ENCODE results near the gene KLHDC7A.

KLHDC7A gene

DNA sequence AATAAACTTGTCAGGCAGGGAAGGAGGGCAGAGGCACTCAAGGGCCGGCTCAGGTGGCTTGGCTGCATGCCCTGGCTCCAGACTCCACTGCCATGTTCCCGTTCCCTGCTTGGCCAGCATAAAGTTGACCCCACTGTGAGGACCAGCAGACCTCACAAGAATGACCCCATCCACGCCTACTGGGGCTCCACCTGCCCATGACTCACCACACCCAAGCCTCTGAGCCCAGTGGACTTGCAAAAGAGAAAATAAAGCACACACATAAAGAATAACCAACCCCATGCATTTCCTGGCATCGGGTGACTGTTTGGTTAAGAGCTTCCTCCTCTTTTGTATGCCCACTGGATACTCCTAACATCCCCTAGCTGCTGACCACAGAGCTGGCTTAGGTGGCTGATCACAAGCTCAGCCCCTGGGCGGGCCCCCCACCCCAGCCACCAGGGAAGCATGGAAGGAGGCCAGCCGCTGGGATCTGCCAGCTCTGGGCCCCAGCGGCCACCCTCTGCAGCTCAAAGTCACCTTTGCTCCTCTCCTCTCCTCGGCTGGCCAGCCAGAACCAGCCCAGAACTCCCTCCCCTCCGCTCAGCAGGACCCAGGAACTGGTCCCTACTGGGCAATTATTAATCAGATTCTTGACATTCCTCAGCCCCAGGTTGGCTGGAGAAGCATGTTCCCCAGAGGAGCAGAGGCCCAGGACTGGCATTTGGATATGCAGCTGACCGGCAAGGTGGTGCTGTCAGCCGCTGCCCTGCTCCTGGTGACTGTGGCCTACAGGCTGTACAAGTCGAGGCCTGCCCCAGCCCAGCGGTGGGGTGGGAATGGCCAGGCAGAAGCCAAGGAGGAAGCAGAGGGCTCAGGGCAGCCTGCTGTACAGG, at the start of gene KLHDC7A:
KLHDC7A (plus strand) TSS at position 616 of the 875 bp plus-strand sequence; CDS start at position 668, 52 bp downstream.
- TF ChIP-seq, protein P1, sequence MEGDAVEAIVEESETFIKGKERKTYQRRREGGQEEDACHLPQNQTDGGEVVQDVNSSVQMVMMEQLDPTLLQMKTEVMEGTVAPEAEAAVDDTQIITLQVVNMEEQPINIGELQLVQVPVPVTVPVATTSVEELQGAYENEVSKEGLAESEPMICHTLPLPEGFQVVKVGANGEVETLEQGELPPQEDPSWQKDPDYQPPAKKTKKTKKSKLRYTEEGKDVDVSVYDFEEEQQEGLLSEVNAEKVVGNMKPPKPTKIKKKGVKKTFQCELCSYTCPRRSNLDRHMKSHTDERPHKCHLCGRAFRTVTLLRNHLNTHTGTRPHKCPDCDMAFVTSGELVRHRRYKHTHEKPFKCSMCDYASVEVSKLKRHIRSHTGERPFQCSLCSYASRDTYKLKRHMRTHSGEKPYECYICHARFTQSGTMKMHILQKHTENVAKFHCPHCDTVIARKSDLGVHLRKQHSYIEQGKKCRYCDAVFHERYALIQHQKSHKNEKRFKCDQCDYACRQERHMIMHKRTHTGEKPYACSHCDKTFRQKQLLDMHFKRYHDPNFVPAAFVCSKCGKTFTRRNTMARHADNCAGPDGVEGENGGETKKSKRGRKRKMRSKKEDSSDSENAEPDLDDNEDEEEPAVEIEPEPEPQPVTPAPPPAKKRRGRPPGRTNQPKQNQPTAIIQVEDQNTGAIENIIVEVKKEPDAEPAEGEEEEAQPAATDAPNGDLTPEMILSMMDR (conservative IDR thresholded peaks at IDR 0.05), result no peak
- TF ChIP-seq ZFX (IDR thresholded peaks at IDR 0.05), result no peak
- peak within 1 kb of the TSS; percentile 56 for H3K27ac ChIP-seq

DNA sequence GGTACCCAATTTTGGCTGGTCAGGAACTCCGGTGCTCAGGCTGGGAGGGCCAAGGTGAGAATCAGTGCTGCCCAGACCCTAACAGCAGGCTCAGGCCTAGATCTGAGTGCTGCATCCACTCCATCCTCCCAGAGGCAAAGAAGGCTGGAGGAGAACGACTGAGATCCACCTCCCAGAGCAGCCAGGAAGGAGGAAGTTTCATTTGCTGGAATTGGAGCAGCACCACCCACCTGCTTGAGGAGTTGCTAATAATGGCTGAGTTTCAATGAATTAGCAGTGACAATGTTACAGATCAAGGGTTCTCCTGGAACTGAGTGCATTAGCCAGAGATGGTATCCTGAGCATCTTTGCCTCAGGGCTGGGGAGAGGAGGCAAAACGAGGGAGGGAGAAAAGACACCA, 46.7 kb upstream of the KLHDC7A start:
- TF ChIP-seq ZFX (IDR thresholded peaks at IDR 0.05), result no peak
- TF ChIP-seq, protein P1 (conservative IDR thresholded peaks at IDR 0.05), result no peak

DNA sequence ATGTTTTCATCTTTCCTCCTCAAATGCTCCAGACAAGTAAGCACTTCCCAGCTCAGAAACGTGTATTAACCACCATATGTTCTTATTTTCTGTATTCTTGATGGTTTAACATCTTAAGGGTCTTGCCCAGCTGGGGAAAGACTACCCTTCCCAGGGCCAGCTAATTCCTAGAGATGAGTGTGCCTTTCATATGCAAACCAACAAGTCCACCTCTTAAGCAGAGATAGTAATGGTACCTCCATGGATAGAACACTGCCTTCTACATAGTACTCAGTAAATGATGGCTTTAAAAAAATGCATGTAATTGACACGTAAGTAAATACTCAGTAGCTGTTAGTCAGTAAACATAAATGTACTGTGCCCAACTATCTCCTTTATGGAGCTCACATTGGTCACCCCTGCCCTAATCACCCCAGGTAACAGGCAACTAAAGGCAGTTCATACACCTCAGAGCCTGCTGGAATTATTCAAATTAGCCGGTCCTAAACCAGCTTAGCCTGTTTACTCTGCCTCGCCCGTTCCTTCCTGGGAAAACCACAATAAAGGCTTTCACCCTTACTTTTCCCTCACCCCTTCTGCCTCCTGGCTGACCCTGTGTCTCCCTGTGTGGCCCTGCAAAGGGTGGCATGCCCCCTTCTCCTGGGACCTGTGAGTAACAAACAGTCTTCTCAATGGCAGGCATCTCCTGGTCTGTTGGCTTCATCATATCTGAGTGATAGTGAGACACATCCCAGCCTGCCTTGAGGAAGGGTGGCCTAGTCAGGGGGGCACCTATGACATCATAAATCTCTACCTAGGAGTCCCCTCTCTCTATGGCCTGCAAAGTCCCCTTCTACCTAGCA, 40.1 kb upstream of the KLHDC7A start:
- TF ChIP-seq, protein P1 (conservative IDR thresholded peaks at IDR 0.05), result no peak
- no peak for TF ChIP-seq ZFX (IDR thresholded peaks at IDR 0.05)
- H3K27ac ChIP-seq, result no peak overlapping the region

More for the DNA sequence above, 46.7 kb upstream of the KLHDC7A start:
- H3K27ac ChIP-seq, result no peak overlapping the region

DNA sequence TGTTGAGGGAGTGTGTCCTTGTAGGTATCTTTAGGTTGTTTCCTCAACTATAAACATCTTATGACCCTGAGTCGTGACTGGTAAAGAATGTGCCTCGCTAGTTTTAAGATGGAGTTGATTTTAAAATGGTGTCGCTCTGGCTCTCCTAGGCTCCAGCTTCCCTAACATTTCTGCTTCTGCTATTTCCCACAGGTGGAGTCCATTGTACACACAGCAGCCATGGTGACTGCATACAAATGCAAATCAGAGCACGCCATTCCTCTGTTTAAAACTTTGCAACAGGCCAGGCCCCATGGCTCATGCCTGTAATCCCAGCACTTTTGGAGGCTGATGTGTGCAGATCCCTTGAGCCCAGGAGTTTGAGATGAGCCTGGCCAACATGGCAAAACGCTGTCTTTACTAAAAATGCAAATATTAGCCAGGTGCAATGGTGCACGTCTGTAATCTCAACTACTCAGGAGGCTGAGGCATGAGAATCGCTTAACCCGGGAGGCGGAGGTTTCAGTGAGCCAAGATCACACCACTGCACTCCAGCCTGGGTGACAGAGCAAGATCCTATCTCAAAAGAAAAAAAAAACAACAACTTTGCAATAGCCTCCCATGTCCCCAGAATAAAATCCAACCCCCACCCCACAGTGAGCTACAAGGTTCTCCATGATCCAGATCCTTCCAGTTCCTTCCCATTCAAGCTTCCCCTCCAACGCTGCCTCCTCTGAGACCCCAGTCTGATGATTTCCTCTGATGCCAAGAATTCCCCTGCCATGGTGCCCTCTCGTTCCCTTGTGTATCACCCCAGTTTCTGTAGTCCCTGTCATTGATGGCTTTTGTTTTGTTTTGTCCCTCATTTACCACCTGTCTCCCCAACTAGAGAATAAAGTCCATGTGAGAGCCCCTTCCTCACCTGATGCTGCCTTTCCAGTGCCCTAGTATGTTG, 36.9 kb upstream of the KLHDC7A start:
- H3K27ac ChIP-seq, result no peak overlapping the region
- TF ChIP-seq ZFX (IDR thresholded peaks at IDR 0.05), result no peak
- TF ChIP-seq, protein P1 (conservative IDR thresholded peaks at IDR 0.05), result no peak

DNA sequence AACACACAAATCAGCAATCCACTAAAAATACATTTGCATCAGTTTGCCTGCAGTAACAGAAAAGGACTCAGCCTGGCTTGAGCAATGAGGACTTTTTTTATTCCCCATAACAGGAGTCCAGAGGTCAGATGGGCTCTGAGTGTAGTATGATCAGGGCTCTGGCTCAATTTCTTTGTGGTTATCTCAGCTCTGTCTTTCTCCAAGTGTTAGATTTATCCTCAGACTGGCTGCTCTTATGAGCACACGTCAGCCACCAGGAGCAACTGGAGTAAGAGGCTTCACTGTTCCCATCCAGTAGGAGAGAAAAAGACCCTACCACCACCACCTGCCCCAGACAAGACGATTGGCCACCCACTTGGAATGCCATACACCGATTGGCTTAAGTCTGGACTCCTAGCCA, 36.2 kb upstream of the KLHDC7A start:
- no peak for TF ChIP-seq ZFX (IDR thresholded peaks at IDR 0.05)
- TF ChIP-seq, protein P1 (conservative IDR thresholded peaks at IDR 0.05), result no peak
- H3K27ac ChIP-seq, result no peak overlapping the region

DNA sequence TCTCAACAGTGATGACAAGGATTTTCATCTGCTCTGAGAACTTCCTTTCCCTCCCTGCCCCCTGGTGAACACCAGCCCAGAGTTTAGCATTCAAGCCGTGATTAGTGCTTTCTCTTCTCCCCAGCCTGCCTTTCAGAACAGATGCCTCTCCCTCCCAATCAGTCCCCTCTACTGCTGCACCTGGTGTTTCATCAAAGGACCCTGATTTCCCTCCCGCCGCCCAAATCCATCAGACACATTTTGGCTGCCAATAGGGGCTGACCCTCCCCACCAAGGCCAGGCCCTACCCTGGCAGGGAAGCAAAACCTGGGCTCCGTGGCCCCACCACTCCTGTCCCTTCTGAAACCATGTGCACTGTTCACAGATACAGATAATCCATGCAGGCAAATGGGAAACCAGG, 34.0 kb upstream of the KLHDC7A start:
- H3K27ac ChIP-seq, result no peak overlapping the region
- TF ChIP-seq ZFX (IDR thresholded peaks at IDR 0.05), result no peak
- TF ChIP-seq, protein P1 (conservative IDR thresholded peaks at IDR 0.05), result no peak
